DOHH2 (cell line): ENCODE measurements around the gene TTC17.

ENCODE experiments used
- H3F3A ChIP-seq: fragments of 200-600 bp; sonication (generic), shearing (Covaris generic); 2 replicates; pipeline ENCODE4 v1.6.0; 2016; ENCODE audit warnings: antibody characterized with exemption, mild to moderate bottlenecking; ENCODE audit not compliant: control insufficient read depth, insufficient read depth
- H3K27ac ChIP-seq: fragments of 200-600 bp; sonication (generic); 2 replicates; pipeline ENCODE4 v1.5.1; 2014; ENCODE audit warnings: low read depth, mild to moderate bottlenecking, low read length, moderate library complexity
- H3K27me3 ChIP-seq: fragments of 200-600 bp; sonication (generic); 2 replicates; pipeline ENCODE4 v1.6.1; 2014; ENCODE audit warnings: mild to moderate bottlenecking, low read length, mixed read lengths; ENCODE audit not compliant: control insufficient read depth
- H3K36me3 ChIP-seq: fragments of 200-600 bp; sonication (generic); 2 replicates; pipeline ENCODE4 v1.6.1; 2014; ENCODE audit warnings: mild to moderate bottlenecking, low read length, moderate library complexity, mixed read lengths; ENCODE audit not compliant: control insufficient read depth
- H3K4me1 ChIP-seq: fragments of 200-600 bp; sonication (generic); 2 replicates; pipeline ENCODE4 v1.6.1; 2014; ENCODE audit warnings: mild to moderate bottlenecking, low read length, mixed read lengths; ENCODE audit not compliant: control insufficient read depth
- H3K4me2 ChIP-seq: fragments of 200-600 bp; sonication (generic); 2 replicates; pipeline ENCODE4 v1.6.0; 2014; ENCODE audit warnings: mild to moderate bottlenecking, low read length, moderate library complexity
- H3K4me3 ChIP-seq: fragments of 200-600 bp; sonication (generic); 2 replicates; pipeline ENCODE4 v1.5.1; 2014; ENCODE audit warnings: mild to moderate bottlenecking, low read length, mixed read lengths
- H3K79me2 ChIP-seq: fragments of 200-600 bp; sonication (generic); 2 replicates; pipeline ENCODE4 v1.6.1; 2014; ENCODE audit warnings: mild to moderate bottlenecking, low read length, mixed read lengths; ENCODE audit not compliant: control insufficient read depth
- H3K9me2 ChIP-seq: fragments of 200-600 bp; sonication (generic); replicated peaks from 2 replicates; pipeline ENCODE4 v1.6.1; 2014; ENCODE audit warnings: mild to moderate bottlenecking, low read length, mixed read lengths; ENCODE audit not compliant: control insufficient read depth
- H3K9me3 ChIP-seq: fragments of 200-600 bp; sonication (generic); 2 replicates; pipeline ENCODE4 v1.6.1; 2014; ENCODE audit warnings: antibody characterized with exemption, low read length, mixed read lengths; ENCODE audit not compliant: control insufficient read depth, insufficient read depth
- H4K20me1 ChIP-seq: fragments of 200-600 bp; sonication (generic); 2 replicates; pipeline ENCODE4 v1.6.0; 2014; ENCODE audit warnings: low read depth, mild to moderate bottlenecking, antibody characterized with exemption, low read length, moderate library complexity; ENCODE audit not compliant: control insufficient read depth, insufficient read depth
- EZH2phosphoT487 ChIP-seq: fragments of 200-600 bp; sonication (generic); IDR thresholded peaks from 2 replicates; pipeline ENCODE4 v1.6.1; 2017; ENCODE audit warnings: borderline replicate concordance, mild to moderate bottlenecking, antibody characterized with exemption, low read length, moderate library complexity, mixed read lengths
- TF ChIP-seq, protein P1 (sequence below): fragments of 200-600 bp; sonication (generic); IDR thresholded peaks from one replicate; pipeline ENCODE4 v1.5.1; 2014; ENCODE audit warnings: antibody characterized with exemption, mild to moderate bottlenecking, low read depth, low read length; ENCODE audit not compliant: poor library complexity, severe bottlenecking

The TTC17 gene

DNA sequence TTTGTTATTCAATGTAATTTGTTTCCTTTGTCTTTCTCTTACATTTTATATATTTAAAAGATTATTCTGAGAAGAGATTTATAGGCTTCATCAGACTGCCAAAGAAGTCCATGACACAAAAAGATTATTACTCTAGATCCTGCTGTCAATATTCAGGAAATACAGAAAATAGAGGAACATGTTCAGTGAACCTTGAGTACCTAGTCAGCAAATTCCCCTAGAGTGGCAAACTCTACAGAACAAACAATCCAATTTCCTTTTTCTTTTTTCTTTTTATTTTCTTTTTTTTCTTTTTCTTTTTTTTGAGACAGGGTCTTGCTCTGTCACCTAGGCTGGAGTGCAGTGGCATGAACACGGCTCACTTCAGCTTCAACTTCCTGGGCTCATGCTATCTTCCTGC, 23.9 kb downstream of the TTC17 start:
- Histone ChIP-seq H3K9me2 (no peaks in the 10 kb centered on the region), H3F3A (no peaks in the 10 kb centered on the region), H3K4me2 (no peak overlapping the region), H3K79me2 (peaks cover 12% of the 10 kb centered on the region), H3K27me3 (no peaks in the 10 kb centered on the region), H3K4me3 (no peak overlapping the region), H3K9me3 (no peaks in the 10 kb centered on the region), H3K27ac (no peak overlapping the region), H4K20me1 (peaks cover 5% of the 10 kb centered on the region; the same call in 1 of the 2 replicates), H3K36me3 (peaks cover 44% of the 10 kb centered on the region), H3K4me1 (no peaks in the 10 kb centered on the region)
- TF ChIP-seq, protein P1, sequence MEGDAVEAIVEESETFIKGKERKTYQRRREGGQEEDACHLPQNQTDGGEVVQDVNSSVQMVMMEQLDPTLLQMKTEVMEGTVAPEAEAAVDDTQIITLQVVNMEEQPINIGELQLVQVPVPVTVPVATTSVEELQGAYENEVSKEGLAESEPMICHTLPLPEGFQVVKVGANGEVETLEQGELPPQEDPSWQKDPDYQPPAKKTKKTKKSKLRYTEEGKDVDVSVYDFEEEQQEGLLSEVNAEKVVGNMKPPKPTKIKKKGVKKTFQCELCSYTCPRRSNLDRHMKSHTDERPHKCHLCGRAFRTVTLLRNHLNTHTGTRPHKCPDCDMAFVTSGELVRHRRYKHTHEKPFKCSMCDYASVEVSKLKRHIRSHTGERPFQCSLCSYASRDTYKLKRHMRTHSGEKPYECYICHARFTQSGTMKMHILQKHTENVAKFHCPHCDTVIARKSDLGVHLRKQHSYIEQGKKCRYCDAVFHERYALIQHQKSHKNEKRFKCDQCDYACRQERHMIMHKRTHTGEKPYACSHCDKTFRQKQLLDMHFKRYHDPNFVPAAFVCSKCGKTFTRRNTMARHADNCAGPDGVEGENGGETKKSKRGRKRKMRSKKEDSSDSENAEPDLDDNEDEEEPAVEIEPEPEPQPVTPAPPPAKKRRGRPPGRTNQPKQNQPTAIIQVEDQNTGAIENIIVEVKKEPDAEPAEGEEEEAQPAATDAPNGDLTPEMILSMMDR, result no peak
- no peak for TF ChIP-seq EZH2phosphoT487

DNA sequence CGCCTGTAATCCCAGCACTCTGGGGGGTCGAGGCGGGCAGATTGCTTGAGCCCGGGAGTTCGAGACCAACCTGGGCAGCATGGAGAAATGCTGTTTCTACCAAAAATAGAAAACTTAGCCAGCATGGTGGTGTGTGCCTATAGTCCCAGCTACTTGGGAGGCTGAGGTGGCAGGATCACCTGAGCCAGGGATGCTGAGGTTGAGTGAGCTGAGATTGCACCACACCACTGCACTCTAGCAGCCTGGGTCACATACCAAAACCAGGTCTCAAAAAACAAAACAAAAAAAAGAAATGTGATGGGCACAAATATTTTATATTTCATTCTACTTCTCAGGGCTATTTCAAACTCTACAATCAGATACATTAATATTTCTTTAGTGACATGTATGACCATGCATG, 25.7 kb downstream of the TTC17 start:
- Histone ChIP-seq H3K9me3 (no peaks in the 10 kb centered on the region), H4K20me1 (no peaks in the 10 kb centered on the region), H3K4me3 (no peak overlapping the region), H3K9me2 (no peaks in the 10 kb centered on the region), H3K79me2 (no peaks in the 10 kb centered on the region), H3K36me3 (peaks cover 39% of the 10 kb centered on the region), H3K27ac (no peak overlapping the region), H3F3A (no peaks in the 10 kb centered on the region), H3K4me2 (no peak overlapping the region), H3K27me3 (no peaks in the 10 kb centered on the region), H3K4me1 (no peaks in the 10 kb centered on the region)
- TF ChIP-seq, protein P1, result no peak
- no peak for TF ChIP-seq EZH2phosphoT487

DNA sequence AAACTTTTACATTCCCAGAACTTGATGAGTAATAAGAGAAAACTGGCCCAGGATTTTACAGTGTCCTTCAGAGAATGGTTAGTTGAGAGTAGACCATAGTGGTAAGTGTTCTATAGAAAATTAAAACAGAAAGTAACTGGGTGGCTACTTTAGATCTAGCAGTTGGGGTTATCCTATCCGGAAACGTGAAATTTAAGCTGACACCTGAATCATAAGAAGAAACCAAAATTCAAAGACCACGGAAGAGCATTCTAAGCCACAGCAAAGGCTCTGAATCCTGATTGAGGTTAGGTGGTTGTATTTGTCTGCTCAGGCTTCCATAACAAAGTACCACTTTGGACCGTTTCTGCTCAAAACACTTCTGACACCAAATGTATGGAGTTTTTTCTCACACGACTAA, 34.0 kb downstream of the TTC17 start:
- H3F3A ChIP-seq, result no peaks in the 10 kb centered on the region
- H3K9me3 ChIP-seq, result no peaks in the 10 kb centered on the region
- H3K36me3 ChIP-seq, result peaks cover 58% of the 10 kb centered on the region
- no peaks in the 10 kb centered on the region for H4K20me1 ChIP-seq
- no peak overlapping the region for H3K27ac ChIP-seq
- no peaks in the 10 kb centered on the region for H3K79me2 ChIP-seq
- no peak overlapping the region for H3K4me3 ChIP-seq
- no peak for TF ChIP-seq EZH2phosphoT487
- TF ChIP-seq, protein P1, result no peak
- H3K9me2 ChIP-seq, result no peaks in the 10 kb centered on the region
- H3K4me2 ChIP-seq, result no peak overlapping the region
- no peaks in the 10 kb centered on the region for H3K27me3 ChIP-seq
- H3K4me1 ChIP-seq, result no peaks in the 10 kb centered on the region
